ENCODE data around the gene STMND1.
A peak's percentile ranks its signal among the peaks of the same experiment; 100 is the strongest.

Gene STMND1

GRCh38 chr6:17098538-17098937 lies 3.3 kb upstream of the STMND1 start:
- no peak for DNase-seq (ENCODE audit: low read depth, low spot score)

DNA sequence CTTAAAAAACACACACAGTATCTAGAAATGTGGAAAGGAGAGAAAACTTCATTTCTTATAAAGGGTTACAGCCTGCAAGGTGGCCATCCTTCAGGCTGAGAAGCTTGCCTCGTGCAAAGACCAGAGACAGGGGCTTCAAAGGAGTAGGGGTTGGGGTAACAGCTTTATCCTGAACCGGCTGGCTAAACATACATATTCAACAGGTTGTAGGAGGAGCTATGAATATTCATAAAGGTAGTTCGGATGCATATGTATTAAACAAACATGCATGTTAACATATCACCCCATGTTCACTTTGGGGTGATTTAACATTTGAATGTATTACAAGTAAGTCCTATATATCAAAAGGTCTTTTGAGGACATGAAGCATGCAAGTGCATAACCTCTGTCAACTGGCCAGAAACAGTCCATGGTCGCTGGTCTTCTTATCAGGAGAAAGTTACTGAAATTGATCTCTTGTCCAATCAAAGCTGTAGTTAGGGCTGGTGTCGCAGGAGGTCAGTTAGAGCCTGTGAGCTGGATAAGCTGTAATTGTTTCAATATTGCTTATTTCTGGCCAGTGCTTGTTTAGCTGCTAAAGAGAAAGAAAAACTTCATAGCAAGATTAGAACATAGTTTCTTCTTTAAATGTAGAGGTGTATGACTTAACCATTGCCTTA lies 2.3 kb upstream of the STMND1 start:
- no peak for DNase-seq (ENCODE audit: low read depth, low spot score)

DNA sequence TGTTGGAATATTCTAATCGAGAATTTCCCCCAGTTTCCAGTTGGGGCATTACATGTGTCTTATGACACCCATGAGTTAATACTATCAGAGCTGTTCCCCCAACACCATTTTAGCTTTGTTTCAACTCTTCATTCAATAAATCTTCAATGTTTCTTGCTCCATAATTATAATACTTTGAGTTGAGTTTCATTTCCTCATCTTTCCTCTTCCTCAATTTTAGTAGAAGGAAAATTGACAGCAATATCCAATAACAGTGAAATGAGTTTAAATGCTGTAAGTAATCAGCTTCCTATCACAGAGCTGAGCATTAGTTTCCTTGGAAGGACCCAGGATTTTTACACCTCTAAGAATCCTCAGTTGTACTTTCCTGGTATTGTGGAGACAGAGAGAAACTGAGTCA lies 1.0 kb upstream of the STMND1 start:
- no peak for DNase-seq (ENCODE audit: low read depth, low spot score)

- DNase-seq (ENCODE audit: low read depth, low spot score): no peak
These were observed 514 bp downstream of the STMND1 start for GRCh38 chr6:17102258-17102870.

DNA sequence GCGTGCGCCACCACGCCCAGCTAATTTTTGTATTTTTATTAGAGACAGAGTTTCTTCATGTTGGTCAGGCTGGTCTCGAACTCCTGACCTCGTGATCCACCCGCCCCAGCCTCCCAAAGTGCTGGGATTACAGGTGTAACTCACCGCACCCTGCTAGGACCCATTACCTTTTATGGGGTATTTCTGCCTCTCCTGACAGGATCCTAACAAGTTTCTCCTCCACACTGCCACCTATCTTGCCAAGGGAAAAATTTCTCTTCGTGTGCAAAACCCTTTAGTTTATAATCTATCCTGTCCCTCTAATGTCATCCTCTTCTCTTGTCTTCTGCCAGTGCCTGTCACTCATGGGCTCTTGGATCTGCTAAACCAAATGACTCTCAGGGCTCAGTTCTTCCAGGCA lies 1.9 kb downstream of the STMND1 start:
- no peak for DNase-seq (ENCODE audit: low read depth, low spot score)

DNA sequence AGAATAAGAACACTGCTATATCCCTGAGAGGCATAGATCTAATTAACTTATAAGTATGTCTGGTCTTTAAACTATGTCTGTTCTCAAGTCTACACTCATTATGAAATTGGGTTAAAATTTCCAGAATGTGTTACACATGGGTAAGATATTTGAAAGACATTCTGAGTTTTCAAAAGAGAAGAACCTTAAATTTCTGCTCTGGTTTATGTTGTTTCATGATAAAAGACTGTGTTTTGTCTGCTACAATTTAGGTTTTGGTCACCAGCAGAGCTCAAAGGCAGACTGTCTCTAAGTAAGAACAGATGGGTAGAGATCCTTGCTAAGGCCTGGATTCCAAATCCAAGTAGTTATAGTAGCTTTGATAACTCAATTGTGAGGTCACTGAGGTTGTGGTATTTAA lies 6.0 kb downstream of the STMND1 start:
- no peak for DNase-seq (ENCODE audit: low read depth, low spot score)

- no peak for DNase-seq (ENCODE audit: low read depth, low spot score)
These were observed 13.6 kb downstream of the STMND1 start for GRCh38 chr6:17115251-17116116.

- DNase-seq (ENCODE audit: low read depth, low spot score): no peak
These were observed 14.2 kb downstream of the STMND1 start for GRCh38 chr6:17116117-17116440.

- DNase-seq (ENCODE audit: low read depth, low spot score): no peak
These were observed 18.2 kb downstream of the STMND1 start for GRCh38 chr6:17120019-17120418.

DNA sequence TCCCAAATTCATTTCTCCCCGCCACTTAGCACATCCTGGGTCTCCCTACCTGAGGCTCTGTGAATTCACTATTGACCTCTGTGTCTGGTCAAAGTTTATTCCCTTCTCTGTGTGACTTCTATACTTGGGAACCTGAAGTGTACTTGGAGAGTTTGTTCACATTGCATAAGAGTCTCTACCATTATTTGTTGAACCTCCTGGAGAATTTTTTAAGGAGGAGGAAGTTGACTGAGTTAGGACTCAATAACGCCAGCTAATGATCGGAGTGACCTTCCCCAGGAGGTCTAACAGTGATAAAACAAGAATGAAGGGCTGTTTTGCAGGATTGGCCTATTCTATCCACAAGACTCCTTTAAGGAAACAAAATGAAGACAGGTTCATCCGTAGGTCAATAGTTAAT lies 23.6 kb downstream of the STMND1 start:
- no peak for DNase-seq (ENCODE audit: low read depth, low spot score)

DNA sequence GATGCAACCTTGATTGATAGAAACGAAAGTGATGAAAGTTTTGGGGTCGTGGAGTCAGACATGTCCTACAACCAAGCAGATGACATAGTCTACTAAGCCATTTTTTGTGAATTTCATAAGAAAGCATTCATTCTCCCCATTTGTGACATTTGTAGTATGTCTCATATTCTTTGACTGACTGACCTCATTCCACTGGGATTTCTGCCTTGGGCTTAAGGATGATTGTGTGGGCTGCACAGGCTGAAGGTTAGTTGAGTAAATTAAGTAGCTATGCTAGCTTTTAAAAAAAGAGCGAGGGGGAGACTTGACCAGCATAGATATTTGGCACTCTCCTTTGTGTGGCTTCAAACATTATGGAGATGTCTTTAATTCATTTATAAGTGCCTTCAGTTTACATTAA lies 28.9 kb downstream of the STMND1 start:
- DNase-seq (ENCODE audit: low read depth, low spot score): no peak

DNA sequence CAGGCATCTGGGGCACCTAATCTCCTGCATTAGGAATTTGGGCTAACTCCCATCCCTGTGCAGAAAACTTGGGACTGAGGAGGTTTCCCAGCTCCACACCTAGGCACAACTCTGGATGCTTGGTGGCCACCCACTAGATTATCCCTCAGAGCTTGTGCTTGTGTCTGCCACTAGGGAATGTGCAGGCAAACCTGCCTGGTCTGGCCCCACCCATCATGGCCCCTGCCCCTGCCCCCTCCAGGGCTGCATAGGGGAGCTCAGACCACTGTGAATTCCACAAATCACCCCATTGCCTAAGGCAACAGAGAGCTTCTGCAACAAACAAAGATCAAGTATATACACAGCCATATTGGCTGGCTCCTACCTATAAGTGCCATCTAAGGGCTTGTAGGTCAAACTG lies 31.1 kb downstream of the STMND1 start:
- no peak for DNase-seq (ENCODE audit: low read depth, low spot score)

GRCh38 chr6:17138033-17138432 lies 36.2 kb downstream of the STMND1 start:
- no peak for DNase-seq (ENCODE audit: low read depth, low spot score)

DNA sequence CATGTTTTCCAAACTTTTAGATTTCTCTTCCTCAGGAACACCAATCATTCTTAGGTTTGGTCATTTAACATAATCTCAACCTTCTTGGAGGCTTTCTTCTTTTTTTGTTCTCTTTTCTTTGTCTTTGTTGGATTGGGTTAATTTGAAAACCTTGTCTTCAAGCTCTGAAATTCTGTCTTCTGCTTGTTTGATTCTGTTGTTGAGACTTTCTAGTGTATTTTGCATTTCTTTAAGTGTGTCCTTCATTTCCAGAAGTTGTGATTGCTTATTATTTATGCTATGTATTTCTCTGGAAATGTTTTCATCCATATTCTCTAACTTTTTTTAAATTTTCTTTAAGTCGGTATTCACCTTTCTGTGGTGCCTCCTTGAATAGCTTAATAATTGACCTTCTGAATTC lies 42.2 kb downstream of the STMND1 start:
- DNase-seq (ENCODE audit: low read depth, low spot score): no peak

GRCh38 chr6:17149571-17149970 lies 47.7 kb downstream of the STMND1 start:
- DNase-seq (ENCODE audit: low read depth, low spot score): no peak

GRCh38 chr6:17150096-17150495 lies 48.2 kb downstream of the STMND1 start:
- no peak for DNase-seq (ENCODE audit: low read depth, low spot score)

DNA sequence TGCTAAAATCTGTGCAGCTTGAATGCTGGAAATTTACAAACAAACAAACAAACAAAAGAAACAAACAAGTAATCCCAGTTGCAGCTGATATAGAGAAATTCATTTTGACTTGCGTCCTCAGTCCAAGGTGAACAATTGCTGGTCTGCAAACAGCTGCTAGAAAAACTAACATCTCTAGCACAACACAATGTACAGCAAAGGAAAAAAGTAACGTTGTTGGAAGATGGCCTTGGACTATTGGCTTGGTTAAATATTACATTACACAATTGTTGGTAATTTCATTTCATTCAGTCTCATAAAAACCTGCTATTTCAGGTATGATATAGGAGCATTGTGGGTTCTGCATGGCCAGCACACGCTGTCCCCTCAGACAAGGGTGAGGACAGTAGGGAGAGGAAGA lies 50.0 kb downstream of the STMND1 start:
- no peak for DNase-seq (ENCODE audit: low read depth, low spot score)

GRCh38 chr6:17152703-17153102 lies 50.9 kb downstream of the STMND1 start:
- no peak for DNase-seq (ENCODE audit: low read depth, low spot score)

GRCh38 chr6:17156112-17156921 lies 54.5 kb downstream of the STMND1 start:
- peak; percentile 40 for DNase-seq (ENCODE audit: low read depth, low spot score)

GRCh38 chr6:17156966-17157365 lies 55.1 kb downstream of the STMND1 start:
- DNase-seq (ENCODE audit: low read depth, low spot score): no peak

GRCh38 chr6:17157617-17158016 lies 55.8 kb downstream of the STMND1 start:
- no peak for DNase-seq (ENCODE audit: low read depth, low spot score)

DNA sequence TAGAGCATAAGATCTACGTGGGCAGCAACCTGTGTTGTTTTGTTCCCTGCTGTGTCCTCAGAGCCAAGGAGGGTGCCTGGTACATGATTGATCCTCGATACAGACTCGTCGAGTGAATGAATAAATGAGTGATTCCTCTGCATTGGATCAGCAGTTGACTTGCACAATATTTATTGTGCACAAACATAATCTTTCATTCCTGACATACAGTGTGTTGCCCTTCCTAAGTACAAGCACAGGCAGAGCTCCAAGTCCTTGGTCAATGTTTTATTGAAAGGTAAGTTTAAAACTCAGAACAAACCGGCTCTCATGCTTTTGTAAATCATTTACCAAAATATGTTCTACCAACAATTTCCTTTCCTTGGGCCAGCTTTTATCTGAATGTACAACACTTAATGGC lies 57.4 kb downstream of the STMND1 start:
- no peak for DNase-seq (ENCODE audit: low read depth, low spot score)
